ENCODE results near the gene CDH6.

CDH6 gene

DNA sequence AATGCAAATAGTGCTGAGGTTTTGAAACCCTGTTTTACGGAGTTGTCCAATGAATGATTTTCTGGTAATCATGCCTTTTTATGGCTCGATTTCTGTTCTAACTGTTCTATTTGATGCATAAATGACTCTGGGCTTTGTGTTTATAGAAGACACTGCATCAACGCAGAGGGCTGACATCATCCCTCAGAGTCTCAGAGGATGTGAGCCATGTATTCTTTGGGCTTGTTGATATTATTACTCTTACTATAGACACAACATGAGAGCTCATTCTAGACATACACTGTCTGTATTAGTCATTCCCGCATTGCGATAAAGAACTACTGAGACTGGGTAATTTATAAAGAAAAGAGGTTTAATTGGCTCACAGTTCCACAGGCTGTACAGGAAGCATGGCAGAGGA lies 31.6 kb downstream of the CDH6 start:
- Histone ChIP-seq H3K9me3 (ENCODE audit: control insufficient read depth, low read length) (no peaks in the 10 kb centered on the region), H3K27ac (ENCODE audit: low read depth, low read length, severe bottlenecking) (no peak overlapping the region), H3K4me3 (ENCODE audit: extremely low read depth, insufficient read depth, low read length, poor library complexity, severe bottlenecking) (no peak overlapping the region), H3K36me3 (ENCODE audit: control insufficient read depth, insufficient read depth, low read length) (no peaks in the 10 kb centered on the region), H3K4me1 (ENCODE audit: control insufficient read depth, insufficient read depth, low read length, poor library complexity, severe bottlenecking) (peaks cover 3% of the 10 kb centered on the region)
- 84 to 100% methylated on average over 2 to 3 of the region's 5 CpGs for WGBS, 2 experiments (ENCODE audit: insufficient coverage in 2 of 2)

- Histone ChIP-seq H3K36me3 (ENCODE audit: control insufficient read depth, insufficient read depth, low read length) (no peaks in the 10 kb centered on the region), H3K9me3 (ENCODE audit: control insufficient read depth, low read length) (no peaks in the 10 kb centered on the region), H3K4me3 (ENCODE audit: extremely low read depth, insufficient read depth, low read length, poor library complexity, severe bottlenecking) (no peak overlapping the region), H3K27ac (ENCODE audit: low read depth, low read length, severe bottlenecking) (no peak overlapping the region), H3K4me1 (ENCODE audit: control insufficient read depth, insufficient read depth, low read length, poor library complexity, severe bottlenecking) (peaks cover 3% of the 10 kb centered on the region)
- WGBS, 2 experiments (ENCODE audit: insufficient coverage in 2 of 2) = no CpG with 5 or more reads among the region's 3 CpGs
Observed at GRCh38 chr5:31225613-31226012, 32.1 kb downstream of the CDH6 start.

DNA sequence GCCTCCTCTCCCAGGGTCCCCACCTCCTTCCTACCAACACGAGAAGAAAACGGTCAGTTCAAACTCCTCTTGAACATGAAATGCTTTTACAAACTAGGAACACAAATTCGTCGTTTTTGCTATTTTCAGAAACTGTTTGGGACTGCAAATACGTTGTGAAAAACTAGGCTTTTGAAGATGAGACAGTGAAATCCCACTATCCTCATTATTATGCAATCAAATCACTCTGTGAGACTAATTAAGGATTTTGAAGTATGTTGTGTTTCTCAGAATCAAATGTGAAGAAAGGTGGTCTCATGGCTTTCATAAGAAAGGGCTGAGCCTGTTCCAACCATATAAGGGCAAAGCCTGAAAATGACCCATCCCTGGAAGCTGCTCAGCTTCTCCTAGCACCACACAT lies 33.2 kb downstream of the CDH6 start:
- H3K9me3 ChIP-seq (ENCODE audit: control insufficient read depth, low read length) = no peaks in the 10 kb centered on the region
- no peaks in the 10 kb centered on the region for H3K4me1 ChIP-seq (ENCODE audit: control insufficient read depth, insufficient read depth, low read length, poor library complexity, severe bottlenecking)
- H3K27ac ChIP-seq (ENCODE audit: low read depth, low read length, severe bottlenecking) = no peak overlapping the region
- no peaks in the 10 kb centered on the region for H3K36me3 ChIP-seq (ENCODE audit: control insufficient read depth, insufficient read depth, low read length)
- 85 to 100% methylated on average over 2 of the region's 5 CpGs for WGBS, 2 experiments (ENCODE audit: insufficient coverage in 2 of 2)
- no peak overlapping the region for H3K4me3 ChIP-seq (ENCODE audit: extremely low read depth, insufficient read depth, low read length, poor library complexity, severe bottlenecking)

- WGBS, 2 experiments (ENCODE audit: insufficient coverage in 2 of 2) = 100% methylated on average over 1 of the region's 2 CpGs; no CpG with 5 or more reads in 1 of the 2 experiments
- Histone ChIP-seq H3K9me3 (ENCODE audit: control insufficient read depth, low read length) (no peaks in the 10 kb centered on the region), H3K27ac (ENCODE audit: low read depth, low read length, severe bottlenecking) (no peak overlapping the region), H3K4me1 (ENCODE audit: control insufficient read depth, insufficient read depth, low read length, poor library complexity, severe bottlenecking) (no peaks in the 10 kb centered on the region), H3K36me3 (ENCODE audit: control insufficient read depth, insufficient read depth, low read length) (no peaks in the 10 kb centered on the region), H3K4me3 (ENCODE audit: extremely low read depth, insufficient read depth, low read length, poor library complexity, severe bottlenecking) (no peak overlapping the region)
Observed at GRCh38 chr5:31229266-31229665, 35.8 kb downstream of the CDH6 start.

DNA sequence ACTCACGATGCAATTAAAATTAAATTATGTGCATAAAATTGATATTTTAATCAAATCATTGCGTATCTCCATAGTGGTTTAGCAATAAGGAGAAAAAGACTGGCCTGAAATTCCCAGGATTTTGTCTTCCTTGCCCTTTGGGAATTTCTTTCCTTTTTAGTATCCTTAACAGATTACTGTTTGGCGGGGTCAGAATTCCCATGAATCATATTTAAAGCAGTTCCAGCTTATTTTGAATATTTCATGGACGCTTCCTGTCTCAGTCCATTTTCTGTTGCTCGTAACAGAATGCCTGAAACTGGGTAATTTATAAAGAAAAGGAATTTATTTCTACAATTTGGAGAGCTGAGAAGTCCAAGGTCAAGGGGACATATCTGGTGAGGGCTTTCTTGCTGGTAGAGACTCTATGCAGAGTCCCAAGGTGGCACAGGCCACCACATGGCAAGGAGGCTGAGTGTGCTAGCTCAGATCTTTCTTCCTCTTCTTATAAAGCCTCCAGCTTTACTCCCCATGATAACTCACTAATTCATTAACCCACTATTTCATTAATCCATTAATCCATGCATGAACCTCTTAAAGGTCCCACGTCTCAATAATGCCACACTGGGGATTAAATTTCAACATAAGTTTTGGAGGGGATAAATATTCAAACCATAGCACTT lies 37.8 kb downstream of the CDH6 start:
- H3K36me3 ChIP-seq (ENCODE audit: control insufficient read depth, insufficient read depth, low read length) = no peaks in the 10 kb centered on the region
- no peaks in the 10 kb centered on the region for H3K9me3 ChIP-seq (ENCODE audit: control insufficient read depth, low read length)
- H3K27ac ChIP-seq (ENCODE audit: low read depth, low read length, severe bottlenecking) = peak overlapping the region; percentile 13
- 90 to 100% methylated on average over 2 to 3 of the region's 6 CpGs for WGBS, 2 experiments (ENCODE audit: insufficient coverage in 2 of 2)
- H3K4me3 ChIP-seq (ENCODE audit: extremely low read depth, insufficient read depth, low read length, poor library complexity, severe bottlenecking) = no peak overlapping the region
- no peaks in the 10 kb centered on the region for H3K4me1 ChIP-seq (ENCODE audit: control insufficient read depth, insufficient read depth, low read length, poor library complexity, severe bottlenecking)

DNA sequence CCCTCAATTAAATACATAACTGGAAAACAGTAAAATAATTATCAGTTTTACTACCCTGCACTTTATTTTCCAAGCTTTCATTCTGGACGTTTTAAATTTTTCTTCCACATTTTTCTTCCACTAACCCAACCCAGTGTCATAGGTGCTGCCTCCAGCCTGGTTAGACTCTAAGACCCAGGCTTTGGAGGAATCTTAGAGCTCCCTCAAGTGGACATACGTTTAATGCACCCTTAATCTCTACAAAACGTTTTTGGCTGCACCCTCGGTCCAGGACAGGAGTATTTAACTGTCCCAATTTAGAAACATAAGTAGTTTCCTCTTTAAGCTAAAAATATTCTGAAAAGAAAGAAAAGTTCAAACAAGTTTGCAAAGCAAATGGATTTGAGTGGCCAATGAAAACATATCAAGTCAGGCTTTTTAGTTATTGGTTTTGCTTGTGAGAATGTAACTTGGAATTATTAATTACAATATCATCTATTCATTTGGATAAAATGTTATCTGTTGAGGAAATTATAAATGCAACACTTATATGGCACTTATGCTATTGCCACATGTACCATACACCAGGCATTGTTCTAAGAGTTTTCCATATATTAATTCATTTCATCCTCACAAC lies 38.9 kb downstream of the CDH6 start:
- no peak overlapping the region for H3K4me3 ChIP-seq (ENCODE audit: extremely low read depth, insufficient read depth, low read length, poor library complexity, severe bottlenecking)
- 0% methylated on average over 1 of the region's 4 CpGs for WGBS, 2 experiments (ENCODE audit: insufficient coverage in 2 of 2)

DNA sequence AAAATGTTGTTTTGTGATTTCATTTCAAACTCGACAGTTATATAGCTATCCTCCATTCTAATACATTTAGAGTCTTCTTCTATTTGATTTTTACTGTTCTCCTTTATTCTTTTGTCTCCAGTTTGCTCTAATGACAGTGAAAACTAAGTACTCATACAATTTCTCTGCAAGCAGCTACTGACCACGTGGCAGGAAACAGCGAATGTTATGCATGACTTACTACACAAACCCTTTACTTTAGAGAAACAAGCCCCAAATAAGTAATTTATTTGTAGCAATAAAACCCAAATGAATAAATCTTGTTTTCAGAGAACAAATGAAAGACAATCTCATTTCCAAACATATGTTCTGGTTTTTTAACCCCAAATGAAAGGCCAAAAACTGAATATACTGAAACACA lies 41.9 kb downstream of the CDH6 start:
- H3K4me3 ChIP-seq (ENCODE audit: extremely low read depth, insufficient read depth, low read length, poor library complexity, severe bottlenecking) = no peak overlapping the region
- no peaks in the 10 kb centered on the region for H3K4me1 ChIP-seq (ENCODE audit: control insufficient read depth, insufficient read depth, low read length, poor library complexity, severe bottlenecking)
- WGBS, 2 experiments (ENCODE audit: insufficient coverage in 2 of 2) = 57% methylated on average over 1 of the region's 3 CpGs; no CpG with 5 or more reads in 1 of the 2 experiments
- H3K36me3 ChIP-seq (ENCODE audit: control insufficient read depth, insufficient read depth, low read length) = no peaks in the 10 kb centered on the region
- no peaks in the 10 kb centered on the region for H3K9me3 ChIP-seq (ENCODE audit: control insufficient read depth, low read length)
- H3K27ac ChIP-seq (ENCODE audit: low read depth, low read length, severe bottlenecking) = no peak overlapping the region

More for the DNA sequence above, 38.9 kb downstream of the CDH6 start:
- H3K36me3 ChIP-seq (ENCODE audit: control insufficient read depth, insufficient read depth, low read length) = no peaks in the 10 kb centered on the region
- H3K27ac ChIP-seq (ENCODE audit: low read depth, low read length, severe bottlenecking) = no peak overlapping the region
- no peaks in the 10 kb centered on the region for H3K4me1 ChIP-seq (ENCODE audit: control insufficient read depth, insufficient read depth, low read length, poor library complexity, severe bottlenecking)
- no peaks in the 10 kb centered on the region for H3K9me3 ChIP-seq (ENCODE audit: control insufficient read depth, low read length)

GRCh38 chr5:31236339-31236738 lies 42.9 kb downstream of the CDH6 start:
- 87 to 94% methylated on average over 3 to 4 of the region's 6 CpGs for WGBS, 2 experiments (ENCODE audit: insufficient coverage in 2 of 2)
- no peak overlapping the region for H3K27ac ChIP-seq (ENCODE audit: low read depth, low read length, severe bottlenecking)

DNA sequence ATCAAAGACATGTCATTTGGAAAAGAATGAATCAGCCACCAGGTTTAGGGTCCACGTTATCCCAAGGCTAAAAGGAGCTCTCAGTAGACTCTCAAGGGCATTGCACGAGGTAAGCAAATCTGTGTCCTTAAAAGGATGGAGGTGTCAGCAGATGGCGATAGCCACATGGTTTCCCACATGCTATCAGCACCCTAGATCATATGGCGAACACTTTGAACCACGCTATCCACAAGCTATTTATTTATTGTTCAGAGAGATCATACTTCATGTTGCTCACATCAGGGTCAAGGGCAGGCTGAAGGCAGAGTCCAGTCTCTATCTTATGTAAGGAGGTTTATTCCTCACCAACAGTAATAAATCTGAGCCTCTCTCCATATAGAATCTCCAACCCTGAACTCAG lies 43.7 kb downstream of the CDH6 start:
- Histone ChIP-seq H3K4me1 (ENCODE audit: control insufficient read depth, insufficient read depth, low read length, poor library complexity, severe bottlenecking) (no peaks in the 10 kb centered on the region), H3K4me3 (ENCODE audit: extremely low read depth, insufficient read depth, low read length, poor library complexity, severe bottlenecking) (no peak overlapping the region), H3K36me3 (ENCODE audit: control insufficient read depth, insufficient read depth, low read length) (no peaks in the 10 kb centered on the region), H3K27ac (ENCODE audit: low read depth, low read length, severe bottlenecking) (no peak overlapping the region), H3K9me3 (ENCODE audit: control insufficient read depth, low read length) (no peaks in the 10 kb centered on the region)
- WGBS, 2 experiments (ENCODE audit: insufficient coverage in 2 of 2) = 61 to 70% methylated on average over 2 to 5 of the region's 5 CpGs

More at GRCh38 chr5:31236339-31236738, 42.9 kb downstream of the CDH6 start:
- no peak overlapping the region for H3K4me3 ChIP-seq (ENCODE audit: extremely low read depth, insufficient read depth, low read length, poor library complexity, severe bottlenecking)
- no peaks in the 10 kb centered on the region for H3K36me3 ChIP-seq (ENCODE audit: control insufficient read depth, insufficient read depth, low read length)
- no peaks in the 10 kb centered on the region for H3K9me3 ChIP-seq (ENCODE audit: control insufficient read depth, low read length)
- H3K4me1 ChIP-seq (ENCODE audit: control insufficient read depth, insufficient read depth, low read length, poor library complexity, severe bottlenecking) = no peaks in the 10 kb centered on the region

GRCh38 chr5:31238497-31238896 lies 45.0 kb downstream of the CDH6 start:
- no peaks in the 10 kb centered on the region for H3K36me3 ChIP-seq (ENCODE audit: control insufficient read depth, insufficient read depth, low read length)
- no peak overlapping the region for H3K27ac ChIP-seq (ENCODE audit: low read depth, low read length, severe bottlenecking)
- no peaks in the 10 kb centered on the region for H3K9me3 ChIP-seq (ENCODE audit: control insufficient read depth, low read length)
- no peak overlapping the region for H3K4me3 ChIP-seq (ENCODE audit: extremely low read depth, insufficient read depth, low read length, poor library complexity, severe bottlenecking)
- no CpG with 5 or more reads among the region's 2 CpGs for WGBS, 2 experiments (ENCODE audit: insufficient coverage in 2 of 2)
- H3K4me1 ChIP-seq (ENCODE audit: control insufficient read depth, insufficient read depth, low read length, poor library complexity, severe bottlenecking) = no peaks in the 10 kb centered on the region

DNA sequence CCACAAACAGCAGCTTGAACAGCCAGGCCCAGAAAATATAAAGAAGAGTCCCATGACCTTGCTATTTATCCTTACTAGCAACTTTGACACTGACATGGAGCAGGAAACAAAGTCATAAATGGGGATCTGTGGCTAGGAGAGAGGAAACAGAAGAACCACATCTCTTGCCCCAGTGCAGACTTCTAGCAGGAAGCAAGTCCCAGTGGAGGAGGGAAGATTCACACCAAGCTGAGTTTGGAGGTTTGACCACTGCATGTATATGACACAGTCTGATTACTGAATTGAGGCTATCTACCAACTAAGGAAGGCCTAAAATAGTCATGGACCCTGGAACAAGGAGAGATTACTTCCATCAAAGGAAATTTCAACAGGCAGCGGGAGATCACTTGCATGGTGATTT lies 51.4 kb downstream of the CDH6 start:
- Histone ChIP-seq H3K4me1 (ENCODE audit: control insufficient read depth, insufficient read depth, low read length, poor library complexity, severe bottlenecking) (no peaks in the 10 kb centered on the region), H3K27ac (ENCODE audit: low read depth, low read length, severe bottlenecking) (no peak overlapping the region), H3K36me3 (ENCODE audit: control insufficient read depth, insufficient read depth, low read length) (no peaks in the 10 kb centered on the region), H3K4me3 (ENCODE audit: extremely low read depth, insufficient read depth, low read length, poor library complexity, severe bottlenecking) (no peak overlapping the region), H3K9me3 (ENCODE audit: control insufficient read depth, low read length) (no peaks in the 10 kb centered on the region)
- WGBS, 2 experiments (ENCODE audit: insufficient coverage in 2 of 2) = 100% methylated on average over 1 of the region's 1 CpG

Measured in mesodermal cell (in vitro differentiated cells).